GM12872 (cell line): Measurements from ENCODE around the gene SV2C.

Experiments
- TF ChIP-seq, protein P1 (sequence below): IDR thresholded peaks from 3 replicates; pipeline ENCODE4 v1.5.1; 2011; ENCODE audit warnings: low read depth, mild to moderate bottlenecking, low read length, moderate library complexity; ENCODE audit not compliant: insufficient read depth

Gene SV2C

DNA sequence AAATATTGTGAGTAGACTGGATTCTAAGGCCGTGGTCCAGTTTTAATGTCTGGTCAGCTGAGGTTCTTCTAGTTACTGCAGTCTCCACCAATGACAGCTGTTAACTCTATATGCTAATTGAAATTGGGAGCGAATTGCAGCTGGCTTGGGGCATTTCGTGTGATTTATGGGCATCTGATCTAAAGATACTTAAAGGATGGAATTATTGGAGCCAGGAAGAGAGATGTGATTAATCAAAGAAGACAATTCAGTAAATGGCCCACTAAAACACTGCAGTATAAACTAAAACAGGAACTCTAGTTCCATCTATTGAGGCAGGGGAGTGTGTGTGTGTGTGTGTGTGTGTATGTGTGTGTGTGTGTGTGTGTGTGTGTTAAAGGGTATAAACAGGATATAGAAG is 162.4 kb downstream of the SV2C start:
- TF ChIP-seq, protein P1, sequence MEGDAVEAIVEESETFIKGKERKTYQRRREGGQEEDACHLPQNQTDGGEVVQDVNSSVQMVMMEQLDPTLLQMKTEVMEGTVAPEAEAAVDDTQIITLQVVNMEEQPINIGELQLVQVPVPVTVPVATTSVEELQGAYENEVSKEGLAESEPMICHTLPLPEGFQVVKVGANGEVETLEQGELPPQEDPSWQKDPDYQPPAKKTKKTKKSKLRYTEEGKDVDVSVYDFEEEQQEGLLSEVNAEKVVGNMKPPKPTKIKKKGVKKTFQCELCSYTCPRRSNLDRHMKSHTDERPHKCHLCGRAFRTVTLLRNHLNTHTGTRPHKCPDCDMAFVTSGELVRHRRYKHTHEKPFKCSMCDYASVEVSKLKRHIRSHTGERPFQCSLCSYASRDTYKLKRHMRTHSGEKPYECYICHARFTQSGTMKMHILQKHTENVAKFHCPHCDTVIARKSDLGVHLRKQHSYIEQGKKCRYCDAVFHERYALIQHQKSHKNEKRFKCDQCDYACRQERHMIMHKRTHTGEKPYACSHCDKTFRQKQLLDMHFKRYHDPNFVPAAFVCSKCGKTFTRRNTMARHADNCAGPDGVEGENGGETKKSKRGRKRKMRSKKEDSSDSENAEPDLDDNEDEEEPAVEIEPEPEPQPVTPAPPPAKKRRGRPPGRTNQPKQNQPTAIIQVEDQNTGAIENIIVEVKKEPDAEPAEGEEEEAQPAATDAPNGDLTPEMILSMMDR: no peak

DNA sequence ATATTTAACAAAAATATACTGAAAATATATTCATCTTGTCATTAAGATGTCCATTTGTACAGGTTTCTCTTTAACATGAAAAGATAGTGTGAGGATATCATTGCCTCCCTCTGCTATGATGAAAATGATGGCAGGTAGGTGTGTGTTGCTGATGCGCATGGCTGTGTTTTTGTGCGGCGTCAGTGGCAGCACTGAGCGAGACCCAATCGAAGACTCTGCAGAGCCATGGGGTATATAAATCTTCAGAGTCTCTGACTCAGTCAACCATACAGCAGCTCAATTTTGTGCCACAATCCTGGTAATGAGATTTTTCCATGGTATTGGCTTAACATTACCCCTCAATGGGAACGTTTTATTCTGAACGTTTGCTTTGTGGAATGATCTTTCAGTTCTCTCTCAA is 166.4 kb downstream of the SV2C start:
- TF ChIP-seq, protein P1: no peak

DNA sequence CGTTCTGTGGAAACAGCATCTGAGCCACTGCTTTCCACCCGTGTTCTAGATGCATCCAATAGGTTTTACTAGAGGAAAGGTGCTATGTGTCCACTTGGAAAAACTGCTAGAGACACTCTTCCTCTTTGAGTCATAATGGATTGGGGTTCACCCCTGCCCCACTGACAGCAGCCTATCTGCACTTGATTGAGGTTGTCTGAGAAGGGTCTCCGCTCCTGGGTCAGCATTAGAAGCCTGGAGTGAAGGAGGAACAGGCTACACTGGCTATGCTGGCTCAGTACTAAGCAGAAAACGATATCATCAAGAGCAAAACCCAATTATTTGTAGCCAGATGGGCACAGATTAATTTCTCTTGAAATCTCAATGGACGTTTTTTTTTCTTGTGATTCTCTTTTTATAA is 167.3 kb downstream of the SV2C start:
- TF ChIP-seq, protein P1: no peak

DNA sequence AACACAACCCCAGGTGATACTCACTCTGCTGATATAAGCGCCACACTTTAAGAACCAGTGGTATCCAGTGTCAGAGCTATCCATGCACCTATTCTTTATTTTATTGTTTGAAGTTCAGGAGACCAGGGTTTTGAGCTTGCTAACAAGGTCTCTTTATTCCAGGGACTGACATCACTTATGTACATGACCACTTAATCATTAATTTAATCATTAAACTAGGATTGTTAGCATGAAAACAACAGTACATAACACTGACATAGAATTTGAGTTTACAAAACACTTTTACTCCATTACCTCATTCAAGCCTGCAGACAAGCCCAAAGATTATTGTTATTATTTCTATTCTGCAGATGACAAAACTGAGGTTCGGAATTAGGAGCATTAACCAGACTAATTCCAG is 168.5 kb downstream of the SV2C start:
- TF ChIP-seq, protein P1: no peak

DNA sequence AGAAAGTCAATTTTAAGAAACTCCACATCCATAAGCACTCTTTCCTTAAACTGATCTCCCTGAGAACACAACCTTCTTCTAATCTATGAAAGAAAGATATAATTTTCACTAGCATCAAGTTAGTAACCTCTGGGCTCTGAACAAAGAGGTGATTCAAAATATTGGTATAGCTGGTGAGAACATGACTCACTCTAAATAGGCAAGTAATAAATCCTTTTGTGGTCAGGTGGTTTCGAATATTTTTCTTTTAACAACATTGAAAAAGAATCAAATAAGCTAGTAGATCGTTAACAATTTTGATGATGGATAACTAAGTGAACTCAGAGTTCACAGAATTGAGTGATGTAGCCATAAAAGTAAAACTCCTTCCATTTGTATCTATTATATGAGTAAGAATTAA is 169.3 kb downstream of the SV2C start:
- TF ChIP-seq, protein P1: no peak

DNA sequence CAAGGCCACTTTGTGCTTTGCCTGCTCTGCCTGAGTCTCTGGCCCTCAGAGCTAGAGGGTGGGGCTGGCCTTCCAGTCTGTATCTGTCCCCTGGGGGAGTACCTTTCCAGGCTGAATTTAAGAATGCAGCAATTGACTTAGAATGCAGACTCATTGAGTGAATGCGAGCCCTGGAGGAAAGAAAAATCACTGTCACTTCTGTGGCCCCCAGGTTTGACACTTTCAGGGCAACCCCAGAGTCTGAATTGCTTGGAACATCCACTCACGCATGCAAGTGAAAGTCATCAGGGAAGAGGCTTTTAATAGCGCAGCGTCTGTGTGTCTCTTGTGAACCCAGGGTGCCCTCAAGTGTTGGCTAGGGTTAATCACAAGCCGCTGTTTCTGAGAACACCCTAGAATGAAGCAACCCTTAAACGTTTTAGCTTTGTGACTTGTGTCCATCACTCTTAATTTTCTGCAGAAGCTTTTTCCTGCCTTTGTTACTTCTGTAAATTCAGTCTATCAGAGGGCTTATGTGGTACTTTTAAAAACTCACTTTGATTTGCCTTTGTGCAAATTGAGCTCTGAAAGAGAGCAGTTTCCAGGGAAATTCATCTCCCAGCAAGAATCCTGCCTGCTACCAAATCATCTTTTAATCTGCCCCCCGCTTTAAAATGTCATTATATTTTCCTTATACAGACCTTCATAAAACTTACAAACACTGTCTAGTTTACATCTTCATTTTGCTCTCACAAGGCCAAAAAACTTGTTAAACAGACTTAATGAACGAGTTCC is 173.1 kb downstream of the SV2C start:
- TF ChIP-seq, protein P1: peak; percentile 87

DNA sequence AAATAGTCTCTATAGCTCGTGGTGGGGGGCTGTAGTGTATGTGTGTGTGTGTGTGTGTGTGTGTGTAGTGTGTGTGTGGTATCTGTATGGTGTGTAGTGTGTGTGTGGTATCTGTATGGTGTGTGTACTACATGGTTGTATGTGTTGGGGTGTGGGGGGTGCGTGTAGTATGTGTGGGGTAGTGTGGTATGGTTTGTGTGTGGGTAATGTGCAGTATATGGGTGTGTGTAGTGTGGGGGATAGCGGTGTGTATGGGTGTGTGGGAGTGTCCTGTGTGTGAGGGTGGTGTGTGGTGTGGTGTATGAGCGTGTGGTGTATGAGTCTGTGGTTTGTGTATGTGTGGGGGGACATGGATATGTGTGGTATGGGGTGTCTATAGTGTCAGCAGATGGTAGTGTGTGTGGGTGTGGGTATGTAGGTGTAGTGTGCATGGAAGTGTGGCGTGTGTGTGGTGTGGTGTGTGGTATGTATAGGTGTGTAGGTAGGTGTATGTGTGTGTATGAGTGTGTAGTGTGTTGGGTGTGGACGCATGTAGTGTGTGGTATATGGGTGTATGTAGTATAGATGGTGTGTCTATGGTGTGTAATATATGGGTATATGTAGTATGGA is 174.1 kb downstream of the SV2C start:
- TF ChIP-seq, protein P1: no peak
